ENCODE data around the gene CUX1.

The CUX1 gene

GRCh38 chr7:102106625-102107024 lies 289.2 kb downstream of the CUX1 start:
- TF ChIP-seq PPARA (CRISPR knock-in tag; IDR thresholded peaks at IDR 0.05; ENCODE audit: borderline replicate concordance) (no peak), ESRRG (CRISPR knock-in tag; IDR thresholded peaks at IDR 0.05) (no peak), OSR1 (CRISPR knock-in tag; IDR thresholded peaks at IDR 0.05) (no peak), ZFP3 (CRISPR knock-in tag; IDR thresholded peaks at IDR 0.05) (no peak), RARB (CRISPR knock-in tag; IDR thresholded peaks at IDR 0.05) (no peak), CSRNP3 (CRISPR knock-in tag; IDR thresholded peaks at IDR 0.05) (no peak), GLIS3 (CRISPR knock-in tag; IDR thresholded peaks at IDR 0.05) (no peak), ISL1 (CRISPR knock-in tag; IDR thresholded peaks at IDR 0.05) (no peak), ZNF565 (CRISPR knock-in tag; conservative IDR thresholded peaks at IDR 0.05; ENCODE audit: low read depth) (no peak), CREB5 (CRISPR knock-in tag; IDR thresholded peaks at IDR 0.05; ENCODE audit: low read depth) (no peak)
- no peak for ATAC-seq

DNA sequence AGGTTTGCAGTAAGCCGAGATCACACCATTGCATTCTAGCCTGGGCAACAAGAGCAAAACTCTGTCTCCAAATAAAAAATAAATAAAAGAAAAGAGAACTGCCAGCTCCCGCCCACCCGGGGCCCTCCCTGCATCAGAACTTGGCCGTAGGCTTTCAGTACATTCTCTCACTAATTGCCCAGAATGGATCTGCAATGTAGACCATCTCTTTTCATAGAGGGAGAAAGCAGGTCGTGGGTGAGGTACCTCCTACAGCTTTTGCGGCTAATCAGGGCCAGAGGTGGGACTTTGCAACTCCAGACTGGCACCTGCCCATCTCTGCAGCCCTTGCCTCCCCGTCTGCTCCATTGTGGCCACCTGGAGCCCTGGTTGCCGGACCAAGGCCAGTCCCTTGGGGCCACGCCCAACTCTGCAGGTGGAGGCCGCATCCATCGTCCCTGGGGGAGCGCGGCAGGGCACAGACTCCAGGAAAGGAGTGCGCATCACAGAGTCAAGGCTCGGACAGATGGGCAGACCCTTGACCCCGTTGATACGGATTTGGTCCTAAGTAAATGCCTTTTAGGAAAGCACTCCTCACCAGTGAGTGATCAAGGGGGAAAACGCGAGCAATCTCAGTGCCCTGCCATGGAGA lies 290.2 kb downstream of the CUX1 start:
- TF ChIP-seq ZFP30 (CRISPR knock-in tag; IDR thresholded peaks at IDR 0.05) (no peak), TCF4 (CRISPR knock-in tag; IDR thresholded peaks at IDR 0.05; ENCODE audit: borderline replicate concordance) (no peak), TOX (CRISPR knock-in tag; IDR thresholded peaks at IDR 0.05; ENCODE audit: borderline replicate concordance) (no peak), PATZ1 (CRISPR knock-in tag; IDR thresholded peaks at IDR 0.05; ENCODE audit: borderline replicate concordance) (no peak), POU6F1 (CRISPR knock-in tag; IDR thresholded peaks at IDR 0.05; ENCODE audit: borderline replicate concordance, low read depth) (no peak), ZFP3 (CRISPR knock-in tag; IDR thresholded peaks at IDR 0.05) (no peak), ARNTL (CRISPR knock-in tag; IDR thresholded peaks at IDR 0.05; ENCODE audit: borderline replicate concordance, low read depth) (no peak), CSDC2 (CRISPR knock-in tag; IDR thresholded peaks at IDR 0.05) (no peak), BACH2 (CRISPR knock-in tag; IDR thresholded peaks at IDR 0.05; ENCODE audit: borderline replicate concordance) (no peak), CSRNP3 (CRISPR knock-in tag; IDR thresholded peaks at IDR 0.05) (no peak), ISL1 (CRISPR knock-in tag; IDR thresholded peaks at IDR 0.05) (no peak), ZNF565 (CRISPR knock-in tag; conservative IDR thresholded peaks at IDR 0.05; ENCODE audit: low read depth) (no peak), GLIS3 (CRISPR knock-in tag; IDR thresholded peaks at IDR 0.05) (no peak), ESRRG (CRISPR knock-in tag; IDR thresholded peaks at IDR 0.05) (no peak), SNAI2 (CRISPR knock-in tag; IDR thresholded peaks at IDR 0.05) (no peak), ZNF70 (CRISPR knock-in tag; IDR thresholded peaks at IDR 0.05) (no peak), ZNF8 (CRISPR knock-in tag; IDR thresholded peaks at IDR 0.05) (no peak), CREB5 (CRISPR knock-in tag; IDR thresholded peaks at IDR 0.05; ENCODE audit: low read depth) (no peak)
- TF ChIP-seq, protein P1, sequence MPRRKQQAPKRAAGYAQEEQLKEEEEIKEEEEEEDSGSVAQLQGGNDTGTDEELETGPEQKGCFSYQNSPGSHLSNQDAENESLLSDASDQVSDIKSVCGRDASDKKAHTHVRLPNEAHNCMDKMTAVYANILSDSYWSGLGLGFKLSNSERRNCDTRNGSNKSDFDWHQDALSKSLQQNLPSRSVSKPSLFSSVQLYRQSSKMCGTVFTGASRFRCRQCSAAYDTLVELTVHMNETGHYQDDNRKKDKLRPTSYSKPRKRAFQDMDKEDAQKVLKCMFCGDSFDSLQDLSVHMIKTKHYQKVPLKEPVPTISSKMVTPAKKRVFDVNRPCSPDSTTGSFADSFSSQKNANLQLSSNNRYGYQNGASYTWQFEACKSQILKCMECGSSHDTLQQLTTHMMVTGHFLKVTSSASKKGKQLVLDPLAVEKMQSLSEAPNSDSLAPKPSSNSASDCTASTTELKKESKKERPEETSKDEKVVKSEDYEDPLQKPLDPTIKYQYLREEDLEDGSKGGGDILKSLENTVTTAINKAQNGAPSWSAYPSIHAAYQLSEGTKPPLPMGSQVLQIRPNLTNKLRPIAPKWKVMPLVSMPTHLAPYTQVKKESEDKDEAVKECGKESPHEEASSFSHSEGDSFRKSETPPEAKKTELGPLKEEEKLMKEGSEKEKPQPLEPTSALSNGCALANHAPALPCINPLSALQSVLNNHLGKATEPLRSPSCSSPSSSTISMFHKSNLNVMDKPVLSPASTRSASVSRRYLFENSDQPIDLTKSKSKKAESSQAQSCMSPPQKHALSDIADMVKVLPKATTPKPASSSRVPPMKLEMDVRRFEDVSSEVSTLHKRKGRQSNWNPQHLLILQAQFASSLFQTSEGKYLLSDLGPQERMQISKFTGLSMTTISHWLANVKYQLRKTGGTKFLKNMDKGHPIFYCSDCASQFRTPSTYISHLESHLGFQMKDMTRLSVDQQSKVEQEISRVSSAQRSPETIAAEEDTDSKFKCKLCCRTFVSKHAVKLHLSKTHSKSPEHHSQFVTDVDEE (CRISPR knock-in tag; IDR thresholded peaks at IDR 0.05), result no peak
- no peak for ATAC-seq

Measured in SK-N-SH treated with all-trans-retinoic acid at 6 μM for 48 hours (cell line).